Activated T-helper 17 cell treated with anti-CD3 and anti-CD28 coated beads, Interleukin-2, amount 50 U/mL, for 72 hours (primary cell): ENCODE results near the gene ZCCHC24. TPM values are rescaled to one million over a fixed set of nuclear protein-coding genes. Genes with fewer than 3 reads are reported as not detected.

Source experiments
- ATAC-seq: fragments of 150-1000 bp; cut with Tn5 transposase; replicated peaks from 2 replicates; pipeline ENCODE4 v1.10.0; 2021; ENCODE audit warnings: mild to moderate bottlenecking, moderate library complexity
- H3K27ac Mint-ChIP-seq: one replicate; pipeline ENCODE4 v1.8.0; 2022; ENCODE audit warnings: mixed read lengths
- H3K27me3 Mint-ChIP-seq: one replicate; pipeline ENCODE4 v1.8.0; 2022; ENCODE audit warnings: mixed read lengths
- H3K36me3 Mint-ChIP-seq: one replicate; pipeline ENCODE4 v1.8.0; 2022; ENCODE audit warnings: low read depth, mild to moderate bottlenecking, mixed read lengths
- H3K4me1 Mint-ChIP-seq: one replicate; pipeline ENCODE4 v1.8.0; 2022; ENCODE audit warnings: mixed read lengths
- H3K4me3 Mint-ChIP-seq: one replicate; pipeline ENCODE4 v1.8.0; 2022; ENCODE audit warnings: mild to moderate bottlenecking, mixed read lengths
- H3K9me3 Mint-ChIP-seq: one replicate; pipeline ENCODE4 v1.8.0; 2022; ENCODE audit warnings: mixed read lengths
- total RNA-seq, 2 donors: library from RNA; stranded (reverse); gene quantifications; one replicate each; pipeline ENCODE4 v1.2.3, GENCODE V29; 2022

The ZCCHC24 gene
- total RNA-seq, 2 donors from 2014 or later = 1.3 to 2.6 TPM

DNA sequence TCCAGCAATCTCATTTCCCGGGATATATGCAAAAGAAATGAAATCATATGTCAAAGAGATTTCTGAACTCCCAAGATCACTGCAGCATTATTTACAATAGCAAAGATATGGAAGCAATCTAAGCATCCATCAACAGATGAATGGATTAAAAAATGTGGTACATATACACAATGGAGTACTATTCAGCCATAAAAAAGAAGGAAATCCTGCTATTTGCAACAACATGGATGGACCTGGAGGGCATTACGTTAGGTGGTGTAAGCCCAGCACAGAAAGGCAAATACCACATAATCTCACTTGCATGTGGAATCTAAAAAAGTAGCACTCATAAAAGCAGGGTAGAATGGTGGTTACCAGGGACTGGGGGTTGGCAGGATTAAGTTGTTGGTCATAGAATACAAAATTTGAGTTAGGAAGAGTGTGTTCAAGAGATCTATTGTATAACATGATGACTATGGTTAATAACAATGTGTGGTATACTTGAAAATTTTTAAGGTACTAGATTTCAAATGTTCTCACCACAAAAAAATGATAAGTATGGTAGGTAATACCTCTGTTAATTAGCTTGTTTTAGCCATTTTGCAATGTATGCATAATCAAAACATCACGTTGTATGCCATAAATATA, 34.0 kb upstream of the ZCCHC24 start:
- Mint-ChIP-seq H3K9me3 (no peaks in the 10 kb centered on the region), H3K27ac (no peak overlapping the region), H3K36me3 (no peaks in the 10 kb centered on the region), H3K27me3 (peaks cover 19% of the 10 kb centered on the region), H3K4me1 (no peaks in the 10 kb centered on the region), H3K4me3 (no peak overlapping the region)
- no peak for ATAC-seq

DNA sequence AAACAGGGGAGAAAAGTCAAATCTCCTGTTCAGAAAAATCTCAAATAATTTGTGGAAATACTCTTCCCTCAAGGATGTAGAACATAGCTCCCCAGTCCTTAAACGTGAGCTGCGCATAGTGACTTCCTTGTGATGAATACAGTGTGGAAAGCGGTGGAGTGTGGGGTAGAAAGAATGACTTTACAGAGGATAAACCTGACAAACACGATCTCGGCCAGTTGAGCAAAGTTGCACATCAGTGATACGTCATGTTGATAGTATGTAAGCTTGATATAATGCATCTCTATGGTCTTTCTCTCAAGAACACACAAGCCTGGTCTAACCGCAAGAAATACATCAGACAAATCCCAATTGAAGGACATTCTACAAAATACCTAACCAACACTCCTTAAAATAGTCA, 32.0 kb upstream of the ZCCHC24 start:
- Mint-ChIP-seq H3K36me3 (no peaks in the 10 kb centered on the region), H3K27ac (no peak overlapping the region), H3K9me3 (no peaks in the 10 kb centered on the region), H3K4me1 (no peaks in the 10 kb centered on the region), H3K27me3 (peaks cover 30% of the 10 kb centered on the region), H3K4me3 (no peak overlapping the region)
- no peak for ATAC-seq

DNA sequence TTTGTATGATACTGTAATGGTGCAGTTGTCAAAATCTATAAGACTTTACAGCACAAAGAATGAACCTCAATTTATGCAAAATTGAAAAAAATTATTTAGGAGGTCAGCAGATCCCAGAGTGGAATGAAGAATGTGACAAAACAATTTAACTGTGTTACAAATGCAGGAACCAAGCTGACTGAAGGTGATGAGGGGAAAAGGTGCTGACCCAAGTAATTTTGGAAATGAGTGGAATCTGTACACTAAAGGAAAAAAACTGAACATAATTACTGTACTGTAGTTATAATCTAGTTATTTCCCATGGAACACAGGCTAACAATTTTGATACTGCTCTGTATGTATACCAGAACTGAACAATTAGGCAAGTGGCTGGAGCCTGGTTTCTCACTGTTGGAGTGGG, 31.2 kb upstream of the ZCCHC24 start:
- H3K27me3 Mint-ChIP-seq = peaks cover 30% of the 10 kb centered on the region
- no peak for ATAC-seq
- H3K9me3 Mint-ChIP-seq = no peaks in the 10 kb centered on the region
- no peaks in the 10 kb centered on the region for H3K36me3 Mint-ChIP-seq
- H3K27ac Mint-ChIP-seq = no peak overlapping the region
- H3K4me3 Mint-ChIP-seq = no peak overlapping the region
- H3K4me1 Mint-ChIP-seq = no peaks in the 10 kb centered on the region

DNA sequence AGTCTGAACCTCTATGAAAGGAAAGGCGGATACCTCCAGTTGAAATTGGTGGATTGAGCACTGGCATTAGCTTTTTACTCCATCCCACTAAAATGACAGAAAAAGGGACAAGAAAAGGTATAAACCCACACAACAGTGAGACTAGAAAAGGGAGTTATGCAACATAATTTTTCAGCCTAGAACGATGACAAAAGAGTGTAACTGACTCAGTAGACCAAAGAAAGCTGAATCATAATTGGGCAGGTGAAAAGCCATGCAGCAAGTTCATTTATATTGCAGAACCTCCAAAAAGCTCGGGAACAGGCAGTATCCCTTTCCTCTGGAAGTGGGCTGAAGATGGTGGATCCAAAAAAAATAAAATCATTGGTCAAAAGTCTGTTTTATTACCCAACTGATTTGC, 30.5 kb upstream of the ZCCHC24 start:
- Mint-ChIP-seq H3K36me3 (no peaks in the 10 kb centered on the region), H3K4me3 (no peak overlapping the region), H3K9me3 (no peaks in the 10 kb centered on the region), H3K4me1 (no peaks in the 10 kb centered on the region), H3K27ac (no peak overlapping the region), H3K27me3 (peaks cover 30% of the 10 kb centered on the region)
- ATAC-seq = no peak

- Mint-ChIP-seq H3K36me3 (no peaks in the 10 kb centered on the region), H3K27me3 (peaks cover 30% of the 10 kb centered on the region), H3K9me3 (no peaks in the 10 kb centered on the region), H3K27ac (no peak overlapping the region), H3K4me3 (no peak overlapping the region), H3K4me1 (no peaks in the 10 kb centered on the region)
- no peak for ATAC-seq
Measured at GRCh38 chr10:79475119-79475653, 29.8 kb upstream of the ZCCHC24 start.

DNA sequence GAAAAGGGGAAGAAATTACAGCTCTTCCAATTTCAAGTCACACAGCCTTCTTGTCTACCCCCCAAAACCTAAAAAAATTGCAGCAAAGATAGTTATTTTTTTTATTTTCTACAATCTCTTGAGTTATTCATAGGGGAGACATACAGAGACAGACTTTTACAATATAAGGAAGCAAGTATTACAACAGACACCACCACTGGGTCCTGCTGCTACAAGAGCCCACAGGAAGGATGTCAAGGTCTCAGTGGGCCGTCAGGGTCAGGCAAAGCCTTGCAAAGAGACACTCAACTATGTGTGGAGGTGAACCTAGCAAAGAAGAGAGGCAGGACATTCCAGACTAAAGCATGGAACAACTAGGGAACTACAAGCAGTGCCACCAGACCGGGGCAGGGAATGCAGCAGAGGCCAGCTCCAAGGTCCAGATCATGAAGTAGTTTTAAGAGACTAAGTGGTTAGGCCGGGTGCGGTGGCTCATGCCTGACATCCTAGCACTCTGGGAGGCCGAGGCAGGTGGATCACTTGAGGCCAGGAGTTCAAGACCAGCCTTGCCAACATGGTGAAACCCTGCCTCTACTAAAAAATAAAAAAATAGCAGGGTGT, 28.2 kb upstream of the ZCCHC24 start:
- ATAC-seq = no peak
- peaks cover 26% of the 10 kb centered on the region for H3K27me3 Mint-ChIP-seq
- no peak overlapping the region for H3K4me3 Mint-ChIP-seq
- no peaks in the 10 kb centered on the region for H3K36me3 Mint-ChIP-seq
- no peaks in the 10 kb centered on the region for H3K4me1 Mint-ChIP-seq
- no peaks in the 10 kb centered on the region for H3K9me3 Mint-ChIP-seq
- H3K27ac Mint-ChIP-seq = no peak overlapping the region

DNA sequence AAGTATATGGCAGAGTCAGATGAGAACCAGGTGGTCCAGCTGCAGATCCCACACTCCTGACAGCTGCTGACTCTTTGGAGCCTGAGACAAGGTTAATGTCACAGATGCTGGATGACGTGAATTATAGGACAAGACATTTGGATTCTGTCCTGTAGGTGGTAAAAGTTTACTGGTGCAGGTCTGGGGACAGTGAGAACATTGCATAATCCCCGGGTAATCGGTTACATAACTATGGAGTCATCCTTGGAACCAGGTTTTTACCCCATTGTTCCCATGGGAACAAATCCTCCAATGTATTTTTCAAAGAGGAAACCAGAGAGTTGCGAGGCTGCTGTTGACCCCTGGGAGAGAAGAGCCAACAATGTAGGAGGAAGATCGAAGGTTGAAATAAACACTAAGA, 27.5 kb upstream of the ZCCHC24 start:
- ATAC-seq = no peak
- H3K4me3 Mint-ChIP-seq = no peak overlapping the region

DNA sequence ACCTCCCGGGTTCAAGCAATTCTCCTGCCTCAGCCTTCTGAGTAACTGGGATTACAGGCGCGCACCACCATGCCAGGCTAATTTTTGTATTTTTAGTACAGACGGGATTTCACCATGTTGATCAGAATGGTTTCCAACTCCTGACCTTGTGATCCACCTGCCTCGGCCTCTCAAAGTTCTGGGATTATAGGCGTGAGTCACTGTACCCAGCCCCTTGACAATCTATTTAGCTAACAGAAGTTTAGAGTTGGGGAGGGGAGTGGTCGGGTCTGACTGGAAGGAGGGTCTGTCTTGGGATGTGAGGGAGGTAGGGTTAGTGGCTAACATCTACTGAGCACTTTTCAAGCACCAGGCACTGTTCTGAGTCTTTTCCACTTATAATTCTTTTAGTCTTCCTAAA, 27.0 kb upstream of the ZCCHC24 start:
- no peak overlapping the region for H3K27ac Mint-ChIP-seq
- ATAC-seq = no peak

More for the DNA sequence above, 27.5 kb upstream of the ZCCHC24 start:
- Mint-ChIP-seq H3K36me3 (no peaks in the 10 kb centered on the region), H3K4me1 (no peaks in the 10 kb centered on the region), H3K27me3 (peaks cover 26% of the 10 kb centered on the region), H3K27ac (no peak overlapping the region), H3K9me3 (no peaks in the 10 kb centered on the region)

GRCh38 chr10:79471776-79472175, 26.4 kb upstream of the ZCCHC24 start:
- peaks cover 17% of the 10 kb centered on the region for H3K27me3 Mint-ChIP-seq
- H3K27ac Mint-ChIP-seq = no peak overlapping the region
- no peaks in the 10 kb centered on the region for H3K9me3 Mint-ChIP-seq
- no peak for ATAC-seq
- no peak overlapping the region for H3K4me3 Mint-ChIP-seq
- no peaks in the 10 kb centered on the region for H3K36me3 Mint-ChIP-seq
- H3K4me1 Mint-ChIP-seq = no peaks in the 10 kb centered on the region

More for the DNA sequence above, 27.0 kb upstream of the ZCCHC24 start:
- H3K9me3 Mint-ChIP-seq = no peaks in the 10 kb centered on the region
- H3K36me3 Mint-ChIP-seq = no peaks in the 10 kb centered on the region
- H3K27me3 Mint-ChIP-seq = peaks cover 23% of the 10 kb centered on the region
- H3K4me1 Mint-ChIP-seq = no peaks in the 10 kb centered on the region
- no peak overlapping the region for H3K4me3 Mint-ChIP-seq

GRCh38 chr10:79470096-79470495, 24.7 kb upstream of the ZCCHC24 start:
- no peak for ATAC-seq
- no peak overlapping the region for H3K4me3 Mint-ChIP-seq
- no peaks in the 10 kb centered on the region for H3K9me3 Mint-ChIP-seq
- H3K27me3 Mint-ChIP-seq = peaks cover 11% of the 10 kb centered on the region
- H3K27ac Mint-ChIP-seq = no peak overlapping the region
- H3K4me1 Mint-ChIP-seq = no peaks in the 10 kb centered on the region
- H3K36me3 Mint-ChIP-seq = no peaks in the 10 kb centered on the region

DNA sequence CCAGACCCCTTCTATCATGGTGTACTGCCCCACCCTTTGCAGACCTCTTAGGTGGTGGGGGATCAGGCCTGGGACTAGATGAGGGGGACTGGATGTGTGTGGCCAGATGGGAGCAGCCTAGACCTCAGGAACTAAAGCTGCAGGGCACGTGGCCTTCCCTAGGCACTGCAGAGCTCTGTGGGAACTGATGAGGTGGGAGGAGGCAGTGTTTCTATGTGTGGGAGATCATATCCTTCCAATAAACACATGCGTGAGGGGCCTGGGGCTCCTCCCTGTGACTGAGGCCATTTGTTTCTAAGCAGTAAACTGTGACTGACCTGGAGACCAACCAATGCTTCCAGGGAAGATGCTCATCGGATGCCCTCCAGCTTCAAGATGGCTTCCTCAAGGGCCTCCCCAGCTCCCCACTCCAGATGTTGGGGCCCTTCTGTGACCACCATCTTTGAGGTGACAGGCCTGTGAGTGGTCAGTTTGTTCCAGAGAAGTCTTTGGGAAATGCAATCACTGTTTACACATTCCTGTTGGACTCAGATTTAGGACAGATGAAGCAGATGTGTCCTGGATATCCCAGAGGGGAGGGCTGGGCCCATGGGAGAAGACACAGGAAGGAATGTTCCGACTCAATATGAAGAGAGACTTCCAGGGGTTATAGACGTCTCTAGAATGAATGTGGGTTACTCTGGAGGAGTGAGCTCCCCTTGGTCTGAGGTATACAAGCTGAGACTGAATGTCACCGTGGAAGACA, 23.6 kb upstream of the ZCCHC24 start:
- no peaks in the 10 kb centered on the region for H3K9me3 Mint-ChIP-seq
- no peaks in the 10 kb centered on the region for H3K36me3 Mint-ChIP-seq
- ATAC-seq = no peak
- no peak overlapping the region for H3K4me3 Mint-ChIP-seq
- H3K27me3 Mint-ChIP-seq = peaks cover 11% of the 10 kb centered on the region
- no peaks in the 10 kb centered on the region for H3K4me1 Mint-ChIP-seq
- H3K27ac Mint-ChIP-seq = no peak overlapping the region

DNA sequence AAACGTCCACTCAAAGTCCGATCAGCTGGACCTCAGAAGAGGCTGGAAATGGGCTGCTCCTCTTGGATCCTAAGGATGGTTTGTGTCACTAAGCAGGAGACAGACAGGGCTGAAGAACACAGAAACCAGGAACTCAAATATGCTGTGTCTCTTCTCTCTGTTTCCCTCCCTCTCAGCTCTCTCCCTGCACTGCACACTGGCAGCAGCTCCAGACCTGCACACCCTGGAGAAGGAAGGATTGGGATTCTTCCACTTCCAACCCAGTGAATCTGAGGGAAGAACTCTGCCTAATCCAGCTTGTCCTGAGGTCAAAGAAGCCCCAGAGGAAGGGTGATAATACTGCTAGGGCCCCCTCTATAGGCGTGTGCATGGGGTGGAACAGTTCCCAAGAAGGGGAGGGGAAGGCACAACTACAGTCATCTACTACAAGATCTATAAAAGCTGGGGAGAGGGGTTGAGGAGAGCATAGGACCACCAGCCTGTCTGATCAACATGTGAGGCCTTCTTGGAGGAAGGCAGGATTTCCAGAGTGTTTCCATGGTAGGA, 22.7 kb upstream of the ZCCHC24 start:
- Mint-ChIP-seq H3K9me3 (no peaks in the 10 kb centered on the region), H3K4me3 (no peak overlapping the region), H3K36me3 (no peaks in the 10 kb centered on the region), H3K27me3 (peaks cover 6% of the 10 kb centered on the region), H3K27ac (no peak overlapping the region), H3K4me1 (no peaks in the 10 kb centered on the region)
- no peak for ATAC-seq

DNA sequence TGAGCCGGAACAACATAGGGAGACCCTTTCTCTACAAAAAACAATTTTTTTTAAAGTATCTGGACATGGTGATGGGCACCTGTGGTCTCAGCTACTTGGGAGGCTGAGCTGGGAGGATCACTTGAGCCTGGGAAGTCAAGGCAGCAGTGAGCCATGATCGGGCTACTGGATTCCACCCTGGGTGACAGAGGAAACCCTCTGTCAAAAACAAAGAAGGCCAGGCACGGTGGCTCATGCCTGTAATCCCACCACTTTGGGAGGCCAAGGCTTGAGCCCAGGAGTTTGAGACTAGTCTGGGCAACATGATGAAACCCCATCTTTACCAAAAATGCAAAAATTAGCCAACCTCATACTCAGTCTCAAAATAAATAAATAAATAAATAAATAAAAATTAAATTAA, 19.9 kb upstream of the ZCCHC24 start:
- H3K4me1 Mint-ChIP-seq = no peaks in the 10 kb centered on the region
- H3K36me3 Mint-ChIP-seq = no peaks in the 10 kb centered on the region
- no peaks in the 10 kb centered on the region for H3K27me3 Mint-ChIP-seq
- no peak overlapping the region for H3K27ac Mint-ChIP-seq
- ATAC-seq = no peak
- no peaks in the 10 kb centered on the region for H3K9me3 Mint-ChIP-seq
- H3K4me3 Mint-ChIP-seq = no peak overlapping the region

- no peaks in the 10 kb centered on the region for H3K36me3 Mint-ChIP-seq
- H3K4me3 Mint-ChIP-seq = no peak overlapping the region
- no peaks in the 10 kb centered on the region for H3K4me1 Mint-ChIP-seq
- no peak for ATAC-seq
- H3K27me3 Mint-ChIP-seq = no peaks in the 10 kb centered on the region
- H3K9me3 Mint-ChIP-seq = no peaks in the 10 kb centered on the region
- no peak overlapping the region for H3K27ac Mint-ChIP-seq
Measured at GRCh38 chr10:79463578-79464496, 18.4 kb upstream of the ZCCHC24 start.
